ENCODE measurements around the gene VAMP7.
"Not testable (repeated sequence)": the region's sequence is repeated elsewhere in the genome, so short reads cannot be mapped to it uniquely, and the experiment has no call there.

The VAMP7 gene

DNA sequence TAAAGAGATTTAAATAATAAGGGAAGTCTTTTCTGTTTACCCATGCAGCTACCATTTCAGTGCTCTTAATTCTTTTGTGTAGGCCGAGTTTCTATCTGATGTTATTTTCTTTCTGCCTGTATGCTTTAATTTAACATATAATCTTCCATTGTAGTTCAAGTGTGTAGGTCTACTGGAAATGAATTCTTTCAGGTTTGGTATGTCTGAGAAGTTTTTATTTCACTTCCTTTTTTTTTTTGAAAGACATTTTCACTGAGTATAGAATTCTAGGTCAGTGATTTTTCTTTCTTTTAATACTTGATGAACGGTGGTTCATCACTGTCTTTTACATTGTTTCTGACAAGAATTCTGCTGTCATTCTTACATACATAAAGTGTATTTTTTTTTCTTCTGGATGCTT lies 42.1 kb downstream of the VAMP7 start:
- DNase-seq, result no peak

DNA sequence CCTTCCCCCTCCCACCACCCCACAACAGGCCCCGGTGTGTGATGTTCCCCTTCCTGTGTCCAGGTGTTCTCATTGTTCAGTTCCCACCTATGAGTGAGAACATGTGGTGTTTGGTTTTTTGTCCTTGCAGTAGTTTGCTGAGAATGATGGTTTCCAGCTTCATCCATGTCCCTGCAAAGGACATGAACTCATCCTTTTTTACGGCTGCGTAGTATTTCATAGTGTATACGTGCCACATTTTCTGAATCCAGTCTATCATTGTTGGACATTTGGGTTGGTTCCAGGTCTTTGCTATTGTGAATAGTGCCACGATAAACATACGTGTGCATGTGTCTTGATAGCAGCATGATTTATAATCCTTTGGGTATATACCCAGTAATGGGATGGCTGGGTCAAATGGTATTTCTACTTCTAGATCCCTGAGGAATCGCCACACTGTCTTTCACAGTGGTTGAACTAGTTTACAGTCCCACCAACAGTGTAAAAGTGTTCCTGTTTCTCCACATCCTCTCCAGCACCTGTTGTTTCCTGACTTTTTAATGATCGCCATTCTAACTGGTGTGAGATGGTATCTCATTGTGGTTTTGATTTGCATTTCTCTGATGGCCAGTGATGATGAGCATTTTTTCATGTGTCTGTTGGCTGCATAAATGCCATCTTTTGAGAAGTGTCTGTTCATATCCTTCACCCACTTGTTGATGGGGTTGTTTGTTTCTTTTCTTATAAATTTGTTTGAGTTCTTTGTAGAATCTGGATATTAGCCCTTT lies 49.9 kb downstream of the VAMP7 start:
- not testable (repeated sequence) for DNase-seq

DNA sequence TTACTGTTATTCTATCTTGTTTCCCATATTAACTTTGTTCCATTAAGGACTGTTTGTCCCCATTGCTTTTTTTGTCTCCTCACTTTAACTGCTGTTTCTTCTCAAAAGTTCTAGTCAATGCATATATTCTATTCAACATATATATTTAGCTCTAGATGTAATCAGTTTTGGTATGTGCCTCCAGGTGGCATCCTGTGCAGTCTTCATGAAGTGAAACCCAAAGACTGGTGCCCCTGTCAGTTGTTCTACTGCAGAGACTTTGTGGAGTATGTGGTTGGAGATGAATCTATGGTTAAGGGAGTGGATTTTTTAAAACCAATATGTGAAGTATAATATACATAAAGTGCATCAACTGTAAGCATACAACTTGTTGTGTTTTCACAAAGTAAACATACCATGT lies 57.0 kb downstream of the VAMP7 start:
- no peak for DNase-seq

DNA sequence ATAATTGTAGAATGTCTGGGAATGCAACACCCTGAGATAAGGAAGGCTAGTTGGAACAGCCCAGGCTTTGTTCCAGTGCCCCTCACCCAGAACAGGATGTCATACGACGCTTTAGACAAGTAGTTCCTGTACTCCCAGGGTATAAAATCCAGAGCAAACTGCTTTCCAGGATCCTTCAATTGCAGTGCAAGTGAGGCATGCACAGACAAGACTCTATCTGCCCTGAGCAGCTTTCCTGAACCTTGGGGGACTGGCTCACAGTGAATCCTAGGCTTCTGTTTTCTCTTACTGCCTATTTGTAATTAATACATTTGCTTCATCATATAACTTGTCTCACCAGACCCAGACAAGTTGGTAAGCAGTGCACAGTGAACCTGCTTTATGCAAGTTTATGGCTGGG lies 68.0 kb downstream of the VAMP7 start:
- no peak for DNase-seq

DNA sequence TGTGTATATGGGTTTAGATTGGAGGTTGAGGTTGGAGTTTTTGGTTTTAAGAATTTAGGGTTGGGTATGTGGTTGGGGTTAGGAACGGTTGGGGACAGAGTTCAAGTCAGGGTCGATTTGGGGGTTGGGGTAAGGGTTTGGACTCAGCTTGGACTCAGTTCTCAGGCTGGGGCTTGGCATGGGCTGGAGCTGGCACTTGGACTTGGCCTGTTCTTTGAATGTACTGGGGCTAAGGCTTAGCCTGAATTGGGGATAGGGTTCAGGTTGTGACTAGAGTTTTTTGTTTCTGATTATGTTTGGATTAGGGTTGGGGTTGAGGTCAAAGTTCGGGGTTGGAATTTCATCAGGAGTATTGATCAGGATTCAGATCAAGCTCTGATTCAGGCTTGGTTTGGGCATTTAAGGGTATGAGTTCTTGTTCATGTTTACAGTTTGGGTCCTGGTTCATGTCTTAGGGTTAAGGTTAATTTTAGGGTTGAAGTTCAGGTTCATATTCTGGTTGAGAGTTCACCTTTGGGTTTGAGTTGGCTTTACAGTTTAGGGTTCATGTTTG lies 70.2 kb downstream of the VAMP7 start:
- no peak for DNase-seq

DNA sequence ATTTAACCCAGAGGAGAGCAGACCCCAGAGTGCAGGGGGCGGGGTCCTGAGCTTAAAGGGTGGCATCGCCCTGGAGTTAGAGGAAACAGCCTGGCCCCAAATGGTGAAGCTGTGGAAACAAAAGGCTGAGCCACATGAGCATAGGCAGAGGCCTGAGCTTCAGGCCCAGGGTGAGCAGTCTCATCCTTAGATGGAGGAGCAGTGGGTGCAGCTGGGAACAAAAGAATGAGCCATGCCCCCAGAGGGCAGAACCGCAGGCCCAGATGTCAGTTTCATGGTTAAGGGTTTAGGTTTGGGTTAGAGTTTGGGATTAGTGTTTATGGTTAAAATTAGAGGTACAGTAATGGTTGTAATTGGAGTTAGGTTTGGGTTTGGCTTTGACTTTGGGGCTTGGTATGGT lies 71.9 kb downstream of the VAMP7 start:
- DNase-seq, result no peak

DNA sequence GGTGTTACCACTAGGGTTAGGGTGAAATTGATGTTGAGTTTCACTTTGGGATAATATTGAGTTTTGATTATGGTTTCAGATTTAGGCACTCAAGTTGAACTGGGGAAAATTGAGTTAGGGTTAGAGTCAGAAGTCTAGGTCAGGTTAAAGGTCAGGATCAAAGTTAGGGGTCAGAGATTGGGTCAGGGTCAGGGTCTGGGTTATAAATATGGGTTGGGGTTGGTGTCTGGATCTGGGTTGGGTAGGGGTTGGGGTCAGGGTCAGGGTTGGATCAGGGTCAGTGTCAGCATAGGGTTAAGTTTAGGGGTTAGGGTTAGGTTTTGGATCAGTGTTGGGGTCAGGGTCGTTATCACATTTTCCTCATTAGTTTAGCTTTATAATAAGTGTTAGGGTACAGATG lies 73.6 kb downstream of the VAMP7 start:
- DNase-seq, result no peak

DNA sequence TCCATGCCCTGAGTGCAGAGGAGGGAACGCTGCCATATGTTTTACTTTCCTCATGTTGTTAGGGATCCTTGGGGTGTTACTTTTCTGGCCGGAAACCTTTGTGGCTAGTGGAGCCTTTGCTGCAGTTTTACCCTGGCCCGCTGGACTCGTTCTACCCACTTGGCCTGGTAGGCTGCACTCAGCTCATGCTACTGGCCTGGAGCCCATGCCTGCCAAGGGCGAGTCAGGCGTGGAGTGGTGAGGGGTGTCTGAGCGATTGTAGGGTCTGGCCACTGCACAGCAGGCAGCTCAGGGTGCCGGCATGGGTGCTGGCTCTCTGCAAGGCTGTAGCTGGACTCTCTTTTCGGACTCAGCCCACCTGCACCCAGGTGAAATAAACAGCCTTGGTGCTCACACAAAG lies 75.0 kb downstream of the VAMP7 start:
- DNase-seq, result no peak

DNA sequence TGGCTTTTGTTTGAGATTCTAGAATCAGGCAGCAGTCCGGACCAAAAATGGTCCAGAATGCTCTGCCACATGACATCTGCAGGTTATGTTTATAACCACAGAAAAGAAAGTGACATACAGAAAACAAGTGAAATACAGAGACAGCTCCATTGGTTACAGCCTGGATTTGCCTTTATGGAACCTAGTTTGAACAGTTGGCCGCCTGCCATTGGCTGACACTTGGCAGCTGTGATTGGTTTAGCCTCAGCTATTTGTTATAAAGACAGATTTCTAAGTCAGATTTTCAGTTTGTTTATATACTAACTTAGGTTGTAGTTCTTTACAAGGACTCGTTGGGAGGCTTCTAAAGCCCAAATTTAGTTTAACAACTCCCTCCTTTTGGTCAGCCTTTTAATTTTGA lies 75.5 kb downstream of the VAMP7 start:
- DNase-seq, result no peak

DNA sequence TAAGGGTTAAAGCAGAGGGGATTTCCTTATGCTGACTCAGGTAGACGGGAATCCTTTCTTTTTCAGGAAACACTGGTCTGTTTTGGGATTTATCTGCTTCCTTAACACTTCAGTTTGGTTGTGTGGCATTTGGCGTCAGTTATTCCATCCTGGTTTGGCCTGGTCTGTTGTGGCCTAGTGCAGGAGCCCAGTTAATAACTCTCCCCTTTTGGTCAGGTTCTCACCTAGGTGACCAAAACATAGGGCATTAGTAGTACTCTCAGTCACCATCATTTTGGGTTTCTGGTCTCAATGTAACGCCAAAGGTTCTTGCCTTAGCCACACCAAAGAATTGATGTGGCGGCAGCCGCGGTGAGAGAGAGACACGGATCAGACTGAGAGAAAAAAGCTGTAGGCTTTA lies 76.7 kb downstream of the VAMP7 start:
- no peak for DNase-seq

DNA sequence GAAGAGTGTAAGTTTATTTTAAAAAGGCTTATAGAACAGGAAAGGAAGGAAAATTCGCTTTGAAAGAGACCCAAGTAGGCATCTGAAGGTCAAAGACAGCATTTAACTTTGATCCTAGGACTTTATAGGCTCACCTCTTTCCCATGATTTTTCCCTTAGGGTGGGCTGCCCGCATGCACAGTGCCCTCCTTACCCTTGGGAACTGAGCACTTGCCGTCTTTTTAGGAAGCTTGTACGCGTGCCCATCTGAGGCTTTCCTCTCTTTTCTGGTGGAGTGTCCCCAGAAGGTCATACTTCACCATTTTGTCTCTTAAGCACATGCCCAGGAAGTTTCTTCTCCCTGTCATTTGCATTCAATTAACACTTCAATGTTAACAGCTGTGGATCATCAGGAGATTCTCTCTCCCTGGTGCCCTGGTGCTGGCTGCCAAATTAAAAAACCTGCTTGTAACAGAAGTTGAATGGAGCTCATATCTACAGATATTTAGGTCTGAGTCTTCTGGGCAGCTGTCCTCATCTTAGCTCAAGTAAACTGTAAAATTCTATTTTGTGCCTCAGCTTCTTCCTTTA lies 78.0 kb downstream of the VAMP7 start:
- no peak for DNase-seq

DNA sequence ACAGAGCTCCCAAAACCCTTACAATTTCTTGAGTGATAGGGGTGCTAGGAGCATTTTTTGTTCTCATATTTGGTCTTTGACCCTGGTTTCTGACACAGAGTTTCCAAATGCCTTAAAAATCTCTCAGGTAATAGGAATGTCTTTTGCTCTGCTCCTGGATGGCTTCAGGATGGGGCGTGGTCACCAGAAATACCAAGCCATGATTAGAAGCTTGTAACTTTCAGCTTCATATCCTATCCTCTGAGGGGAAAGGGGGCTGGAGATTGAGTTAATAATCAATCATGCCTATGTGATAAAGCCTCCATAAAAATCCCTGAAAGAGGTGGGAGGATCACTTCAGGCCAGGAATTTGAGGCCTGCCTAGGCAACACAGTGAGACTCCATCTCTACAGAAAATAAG lies 81.8 kb downstream of the VAMP7 start:
- DNase-seq, result no peak

DNA sequence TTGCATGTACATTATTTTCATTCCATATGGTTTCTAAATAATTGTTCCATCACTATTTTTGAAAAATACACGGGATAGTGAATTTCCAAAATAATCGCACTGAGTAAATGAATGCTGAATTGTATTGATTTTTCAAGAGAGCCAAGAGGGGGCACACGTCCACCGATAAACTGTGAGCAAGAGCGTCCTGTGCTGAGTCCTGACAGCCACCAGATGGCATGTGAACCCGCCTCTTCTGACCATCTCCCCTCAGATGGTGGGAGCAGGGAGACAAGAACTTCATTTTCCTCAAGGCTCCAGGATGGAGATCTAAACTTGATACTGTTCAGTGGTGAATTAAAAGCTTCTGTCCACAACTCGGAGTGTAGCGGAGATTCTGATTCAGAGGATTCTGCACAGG lies 85.7 kb downstream of the VAMP7 start:
- peak; percentile 38 for DNase-seq

DNA sequence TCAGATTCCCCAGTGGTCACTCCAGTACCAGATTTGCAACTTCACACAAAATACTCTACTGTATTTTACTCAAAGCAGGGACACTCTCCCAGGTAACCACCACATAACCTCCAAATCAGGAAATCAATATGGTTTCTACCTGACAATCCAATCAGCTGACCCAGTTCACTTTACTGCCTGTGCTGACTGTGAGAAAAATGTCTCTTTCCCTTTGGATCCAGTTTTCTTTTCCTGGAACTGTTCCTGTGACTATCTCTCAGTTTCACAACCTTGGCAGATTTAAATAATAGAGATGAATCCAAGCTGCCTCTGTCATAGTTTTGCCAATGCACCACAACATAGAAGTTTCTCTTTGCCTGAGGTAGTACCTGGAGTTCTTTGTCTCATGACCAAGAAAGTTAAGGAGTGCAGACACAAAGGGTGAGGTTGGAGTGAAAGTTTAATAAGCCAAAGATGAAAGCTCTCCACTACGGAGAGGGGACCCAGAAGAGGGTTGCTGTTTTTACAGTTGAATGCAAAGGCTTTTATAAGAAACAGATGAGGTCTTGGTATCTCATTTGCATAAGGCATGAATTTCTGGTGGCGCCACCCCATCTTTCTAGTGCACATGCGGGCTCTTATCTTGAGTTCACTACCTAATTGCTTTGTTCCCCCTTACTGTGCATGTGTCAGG lies 86.6 kb downstream of the VAMP7 start:
- DNase-seq, result no peak

DNA sequence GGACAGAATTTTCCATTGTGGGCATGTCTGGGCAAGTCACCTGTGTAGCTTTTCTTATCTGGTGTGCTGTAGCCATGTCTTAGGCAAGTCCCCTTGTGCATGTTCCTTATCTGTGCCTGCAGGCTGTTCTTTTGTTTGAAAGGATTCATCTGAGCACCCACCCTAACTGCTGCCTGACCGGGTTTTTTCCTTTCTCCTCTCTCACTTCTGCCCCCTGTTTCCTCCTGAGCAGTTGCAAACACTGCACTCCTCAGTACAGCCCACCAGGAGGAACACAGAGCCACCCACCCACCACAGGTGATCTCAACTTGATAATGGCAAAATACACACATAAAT lies 87.1 kb downstream of the VAMP7 start:
- no peak for DNase-seq

DNA sequence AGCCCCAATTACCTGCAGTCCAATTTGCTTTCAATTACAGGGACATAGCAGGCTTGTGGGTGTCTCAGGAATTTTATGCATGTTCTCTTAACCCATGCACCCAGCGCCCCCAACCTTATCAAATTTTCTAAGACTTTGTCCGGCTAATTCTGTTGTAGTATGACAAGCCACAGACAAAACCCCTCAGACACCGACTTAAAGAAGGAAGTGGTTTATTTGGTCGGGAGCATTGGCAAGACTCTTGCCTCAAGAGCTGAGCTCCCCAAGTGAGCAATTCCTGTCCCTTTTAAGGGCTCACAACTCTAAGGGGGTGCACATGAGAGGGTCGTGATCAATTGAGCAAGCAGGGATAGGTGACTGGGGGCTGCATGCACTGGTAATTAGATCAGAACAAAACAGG lies 87.6 kb downstream of the VAMP7 start:
- no peak for DNase-seq

DNA sequence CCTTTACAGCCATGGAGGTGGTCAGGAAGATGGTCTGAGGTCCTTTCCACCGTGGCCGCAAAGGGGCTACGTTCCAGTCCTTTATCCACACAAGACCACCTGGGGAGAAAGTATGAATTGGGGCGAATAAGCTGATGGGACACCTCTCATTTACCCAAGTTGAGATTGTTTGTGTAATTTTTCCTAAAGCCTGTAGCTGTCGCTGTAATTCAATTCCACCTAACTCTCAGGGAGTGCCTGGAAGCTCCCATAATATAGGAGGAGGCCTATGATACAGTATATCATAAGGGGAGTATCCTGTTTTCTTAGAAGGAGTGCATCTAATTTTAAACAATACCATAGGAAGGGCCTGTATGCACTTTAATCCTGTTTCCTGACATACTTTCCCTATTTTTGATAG lies 90.5 kb downstream of the VAMP7 start:
- DNase-seq, result not testable (repeated sequence)

DNA sequence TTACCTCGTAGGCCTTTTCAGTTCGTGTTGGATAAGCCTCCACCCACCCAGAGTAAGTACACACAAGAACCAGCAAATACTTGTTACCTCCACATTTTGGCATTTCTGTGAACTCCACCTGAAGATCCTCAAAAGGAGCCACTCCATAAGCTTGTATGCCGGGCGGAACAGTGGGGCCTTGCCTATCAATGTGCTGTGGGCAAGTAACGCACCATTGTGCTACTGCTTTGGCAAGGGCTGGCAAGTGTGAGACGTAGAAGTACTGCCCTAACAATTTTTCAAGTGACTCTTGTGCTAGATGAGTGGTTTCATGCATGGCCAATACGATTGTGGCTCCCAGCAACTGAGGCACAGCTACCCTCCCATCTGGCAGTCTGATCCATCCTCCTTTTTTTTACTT lies 91.1 kb downstream of the VAMP7 start:
- not testable (repeated sequence) for DNase-seq

DNA sequence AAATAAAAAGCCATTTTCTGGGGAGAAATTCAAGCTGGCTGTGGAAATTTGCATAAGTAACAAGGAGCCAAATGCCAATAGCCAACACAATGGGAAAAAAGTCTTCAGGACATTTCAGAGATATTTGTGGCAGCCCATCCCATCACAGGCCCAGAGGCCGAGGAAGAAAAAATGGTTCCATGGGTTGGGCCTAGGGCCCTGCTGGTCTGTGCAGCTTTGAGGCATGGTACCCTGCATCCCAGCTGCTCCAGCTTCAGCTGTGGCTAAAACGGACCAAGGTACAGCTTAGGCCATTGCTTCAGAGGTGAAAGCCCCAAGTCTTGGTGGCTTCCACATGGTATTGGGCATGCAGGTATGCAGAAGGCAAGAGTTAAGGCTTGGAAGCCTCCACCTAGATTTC lies 102.2 kb downstream of the VAMP7 start:
- DNase-seq, result no peak

DNA sequence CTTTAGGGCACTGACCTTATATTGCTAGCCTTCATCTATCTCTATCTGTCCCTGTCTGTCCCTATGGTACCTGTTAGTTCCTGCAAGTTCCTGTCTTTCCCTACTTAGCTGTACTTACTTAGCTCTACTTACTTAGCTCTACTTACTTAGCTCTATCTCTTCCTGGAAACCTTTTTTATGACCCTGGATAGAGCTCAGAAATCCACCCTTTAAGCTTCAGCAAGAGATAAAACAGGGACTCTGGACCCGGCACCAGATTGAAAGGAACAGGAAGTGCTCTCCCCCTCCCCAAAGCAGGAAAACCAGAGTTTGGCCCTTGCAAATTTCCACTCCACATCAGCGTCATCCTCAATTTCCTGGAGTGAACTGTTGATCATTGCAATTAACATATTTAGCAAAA lies 104.1 kb downstream of the VAMP7 start:
- DNase-seq, result no peak

DNA sequence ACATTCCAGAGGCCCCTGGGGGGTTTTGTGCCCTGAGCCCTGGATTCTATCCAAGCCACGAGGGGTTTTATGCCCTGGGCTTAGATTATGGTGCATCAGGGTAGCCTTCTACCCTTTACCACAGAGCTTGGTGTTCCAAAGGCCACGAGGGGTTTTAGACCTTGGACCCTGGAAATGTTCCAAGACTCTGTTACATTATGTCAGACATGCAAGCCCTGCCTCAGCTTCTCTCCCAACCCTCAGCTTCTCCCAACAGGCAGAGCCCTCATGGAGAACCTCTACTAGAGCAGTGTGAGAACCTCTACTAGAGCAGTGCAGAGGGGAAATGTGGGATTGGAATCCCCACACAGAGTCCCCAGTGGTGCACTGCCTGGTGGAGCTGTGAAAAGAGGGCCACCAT lies 105.8 kb downstream of the VAMP7 start:
- DNase-seq, result not testable (repeated sequence)

DNA sequence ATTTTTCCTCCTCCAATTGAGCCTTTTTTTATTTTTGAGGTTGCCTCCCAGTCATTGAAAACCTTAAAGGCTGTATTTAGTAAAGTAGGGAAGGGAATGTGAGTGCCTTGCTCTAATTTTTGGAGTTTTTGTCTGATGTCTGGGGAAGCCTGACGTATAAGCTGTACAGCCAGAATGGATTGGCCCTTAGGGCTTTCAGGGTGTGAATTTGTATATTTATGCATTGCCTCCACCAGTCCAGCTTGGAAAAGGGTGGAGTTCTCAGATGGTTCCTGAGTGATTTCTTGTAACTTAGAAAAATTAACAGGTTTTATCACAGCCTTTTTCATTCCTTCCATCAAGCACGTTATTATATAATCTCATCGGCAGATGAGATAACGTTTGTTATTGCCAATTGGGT lies 107.7 kb downstream of the VAMP7 start:
- DNase-seq, result no peak

Measured in CD4-positive, alpha-beta T cell treated with Interleukin-21 for 1 hour (primary cell).